LNCAP (cell line): ENCODE measurements around the gene NAA38.

Experiments used
- CTCF ChIP-seq: fragments of 450-650 bp; IDR thresholded peaks from 2 replicates; pipeline ENCODE4 v1.5.1; 2017; ENCODE audit warnings: mild to moderate bottlenecking

NAA38 gene

GRCh38 chr17:7852919-7853690, 4.3 kb downstream of the NAA38 start:
- no peak for TF ChIP-seq CTCF

- TF ChIP-seq CTCF, result no peak
These were observed 5.1 kb downstream of the NAA38 start for GRCh38 chr17:7852262-7852670.

GRCh38 chr17:7851438-7852261, 5.7 kb downstream of the NAA38 start:
- TF ChIP-seq CTCF, result peak; percentile 92

GRCh38 chr17:7850701-7851437, 6.5 kb downstream of the NAA38 start:
- TF ChIP-seq CTCF, result no peak

GRCh38 chr17:7849751-7850504, 7.4 kb downstream of the NAA38 start:
- no peak for TF ChIP-seq CTCF

- TF ChIP-seq CTCF, result no peak
These were observed 8.1 kb downstream of the NAA38 start for GRCh38 chr17:7849130-7849750.
